Hematopoietic multipotent progenitor cell treated with erythropoietin and hydrocortisone succinate and interleukin-3 and kit ligand, for 15 days (in vitro differentiated cells): ENCODE measurements around the gene SLC39A7.
"Not testable (repeated sequence)": the region's sequence is repeated elsewhere in the genome, so short reads cannot be mapped to it uniquely, and the experiment has no call there.

Source experiments
- DNase-seq: peaks from one replicate; pipeline ENCODE4 v3.0.0-alpha.2; 2015; ENCODE audit warnings: low spot score

Gene SLC39A7

GRCh38 chr6:33205191-33206026 lies 4.7 kb downstream of the SLC39A7 start:
- no peak for DNase-seq

- no peak for DNase-seq
These were observed 5.6 kb downstream of the SLC39A7 start for GRCh38 chr6:33206027-33206863.

- no peak for DNase-seq
These were observed 6.3 kb downstream of the SLC39A7 start for GRCh38 chr6:33206864-33207551.

- DNase-seq, result no peak
These were observed 7.0 kb downstream of the SLC39A7 start for GRCh38 chr6:33207552-33208090.

- DNase-seq, result peak; percentile 88
These were observed 7.7 kb downstream of the SLC39A7 start, which contains the start of gene RING1 for GRCh38 chr6:33208091-33208967. Gene RING1 (plus strand): TSS chr6:33208500. CDS start chr6:33208823, 323 bp downstream.

- no peak for DNase-seq
These were observed 9.2 kb downstream of the SLC39A7 start for GRCh38 chr6:33209856-33210255.

- DNase-seq, result no peak
These were observed 10.5 kb downstream of the SLC39A7 start for GRCh38 chr6:33211136-33211535.

- DNase-seq, result no peak
These were observed 11.2 kb downstream of the SLC39A7 start for GRCh38 chr6:33211666-33212422.

GRCh38 chr6:33212857-33213165 lies 12.1 kb downstream of the SLC39A7 start:
- DNase-seq, result no peak

GRCh38 chr6:33213166-33213988 lies 12.7 kb downstream of the SLC39A7 start:
- DNase-seq, result no peak

- no peak for DNase-seq
These were observed 13.3 kb downstream of the SLC39A7 start for GRCh38 chr6:33213989-33214335.

GRCh38 chr6:33215271-33216116 lies 14.8 kb downstream of the SLC39A7 start:
- DNase-seq, result no peak

- DNase-seq, result no peak
These were observed 15.5 kb downstream of the SLC39A7 start for GRCh38 chr6:33216117-33216649.

- no peak for DNase-seq
These were observed 16.6 kb downstream of the SLC39A7 start for GRCh38 chr6:33217246-33217645.

- DNase-seq, result no peak
These were observed 17.0 kb downstream of the SLC39A7 start for GRCh38 chr6:33217681-33218080.

GRCh38 chr6:33226503-33227120 lies 25.9 kb downstream of the SLC39A7 start:
- not testable (repeated sequence) for DNase-seq

- no peak for DNase-seq
These were observed 34.6 kb downstream of the SLC39A7 start for GRCh38 chr6:33235221-33235634.

GRCh38 chr6:33236328-33236727 lies 35.7 kb downstream of the SLC39A7 start:
- DNase-seq, result no peak
